ENCODE data around the gene B4GALNT3. TPM values are rescaled to one million over a fixed set of nuclear protein-coding genes. Genes with fewer than 3 reads are reported as not detected.
"Not testable (repeated sequence)": the region's sequence is repeated elsewhere in the genome, so short reads cannot be mapped to it uniquely, and the experiment has no call there.

Gene B4GALNT3
- total RNA-seq (10 to 100 TPM; 16.7 to 24.3 TPM), polyA plus RNA-seq (ENCODE audit: insufficient read depth, low read depth, low replicate concordance) (34.6 TPM)
- long read RNA-seq, donor 1 = 0 reads
- long read RNA-seq, donor 2 = 0 reads

- intact Hi-C loops (cut with DNase I; ENCODE audit: low total_unique reads) = no loop called here
- no peaks in the 10 kb centered on the region for H3K9me3 ChIP-seq
- no peaks in the 10 kb centered on the region for H3K36me3 ChIP-seq (ENCODE audit: low read depth, missing control alignments)
- H3K27ac ChIP-seq = no peak within 1 kb of the TSS
- TF ChIP-seq, protein P1, sequence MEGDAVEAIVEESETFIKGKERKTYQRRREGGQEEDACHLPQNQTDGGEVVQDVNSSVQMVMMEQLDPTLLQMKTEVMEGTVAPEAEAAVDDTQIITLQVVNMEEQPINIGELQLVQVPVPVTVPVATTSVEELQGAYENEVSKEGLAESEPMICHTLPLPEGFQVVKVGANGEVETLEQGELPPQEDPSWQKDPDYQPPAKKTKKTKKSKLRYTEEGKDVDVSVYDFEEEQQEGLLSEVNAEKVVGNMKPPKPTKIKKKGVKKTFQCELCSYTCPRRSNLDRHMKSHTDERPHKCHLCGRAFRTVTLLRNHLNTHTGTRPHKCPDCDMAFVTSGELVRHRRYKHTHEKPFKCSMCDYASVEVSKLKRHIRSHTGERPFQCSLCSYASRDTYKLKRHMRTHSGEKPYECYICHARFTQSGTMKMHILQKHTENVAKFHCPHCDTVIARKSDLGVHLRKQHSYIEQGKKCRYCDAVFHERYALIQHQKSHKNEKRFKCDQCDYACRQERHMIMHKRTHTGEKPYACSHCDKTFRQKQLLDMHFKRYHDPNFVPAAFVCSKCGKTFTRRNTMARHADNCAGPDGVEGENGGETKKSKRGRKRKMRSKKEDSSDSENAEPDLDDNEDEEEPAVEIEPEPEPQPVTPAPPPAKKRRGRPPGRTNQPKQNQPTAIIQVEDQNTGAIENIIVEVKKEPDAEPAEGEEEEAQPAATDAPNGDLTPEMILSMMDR (IDR thresholded peaks at IDR 0.05) = no peak
- no peak for TF ChIP-seq POLR2A (IDR thresholded peaks at IDR 0.05)
- H3K4me3 ChIP-seq = peak within 1 kb of the TSS; percentile 41 to 55
- no peaks in the 10 kb centered on the region for H3K27me3 ChIP-seq
- no peaks in the 10 kb centered on the region for H3K4me1 ChIP-seq
- 2 to 11% methylated on average over 14 to 79 of the region's 82 CpGs for WGBS, 2 donors
- peak; percentile 62 for DNase-seq
Measured at GRCh38 chr12:459430-460258, at the start of gene B4GALNT3. B4GALNT3 (plus strand) TSS chr12:459939; CDS start chr12:460377, 438 bp downstream.

- 89 to 96% methylated on average over 2 of the region's 2 CpGs for WGBS, 2 donors
Measured at GRCh38 chr12:414859-415258, 44.9 kb upstream of the B4GALNT3 start.

DNA sequence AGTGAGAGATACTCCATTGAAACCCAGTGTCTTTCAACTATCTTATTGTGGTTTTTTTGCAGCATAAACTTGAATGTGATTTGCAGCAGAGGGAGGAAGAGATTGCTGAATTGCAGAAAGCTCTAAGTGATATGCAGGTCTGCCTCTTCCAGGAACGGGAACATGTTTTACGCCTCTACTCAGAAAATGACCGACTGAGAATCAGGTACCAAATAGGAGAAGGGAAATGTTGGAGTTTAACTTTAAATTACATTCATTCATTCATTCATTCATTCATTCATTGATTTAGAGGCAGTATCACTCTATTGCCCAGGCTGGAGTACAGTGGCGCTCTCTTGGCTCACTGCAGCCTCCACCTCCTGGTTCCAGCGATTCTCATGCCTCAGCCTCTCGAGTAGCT lies 41.3 kb upstream of the B4GALNT3 start:
- Histone ChIP-seq H3K9me3 (no peaks in the 10 kb centered on the region), H3K27ac (no peak overlapping the region), H3K27me3 (no peaks in the 10 kb centered on the region), H3K4me3 (no peak overlapping the region), H3K4me1 (no peaks in the 10 kb centered on the region), H3K36me3 (ENCODE audit: low read depth, missing control alignments) (no peaks in the 10 kb centered on the region)
- WGBS, 2 donors = 95 to 99% methylated on average over 6 of the region's 6 CpGs
- DNase-seq = no peak
- intact Hi-C loops (cut with DNase I; ENCODE audit: low total_unique reads) = no loop called here
- TF ChIP-seq, protein P1 (IDR thresholded peaks at IDR 0.05) = no peak
- no peak for TF ChIP-seq POLR2A (IDR thresholded peaks at IDR 0.05)

More at GRCh38 chr12:414859-415258, 44.9 kb upstream of the B4GALNT3 start:
- H3K36me3 ChIP-seq (ENCODE audit: low read depth, missing control alignments) = no peaks in the 10 kb centered on the region
- no peak overlapping the region for H3K27ac ChIP-seq
- no peaks in the 10 kb centered on the region for H3K27me3 ChIP-seq
- no peaks in the 10 kb centered on the region for H3K9me3 ChIP-seq
- intact Hi-C loops (cut with DNase I; ENCODE audit: low total_unique reads) = no loop called here
- TF ChIP-seq, protein P1 (IDR thresholded peaks at IDR 0.05) = no peak
- TF ChIP-seq POLR2A (IDR thresholded peaks at IDR 0.05) = no peak
- no peak overlapping the region for H3K4me3 ChIP-seq
- no peak for DNase-seq
- H3K4me1 ChIP-seq = no peaks in the 10 kb centered on the region

DNA sequence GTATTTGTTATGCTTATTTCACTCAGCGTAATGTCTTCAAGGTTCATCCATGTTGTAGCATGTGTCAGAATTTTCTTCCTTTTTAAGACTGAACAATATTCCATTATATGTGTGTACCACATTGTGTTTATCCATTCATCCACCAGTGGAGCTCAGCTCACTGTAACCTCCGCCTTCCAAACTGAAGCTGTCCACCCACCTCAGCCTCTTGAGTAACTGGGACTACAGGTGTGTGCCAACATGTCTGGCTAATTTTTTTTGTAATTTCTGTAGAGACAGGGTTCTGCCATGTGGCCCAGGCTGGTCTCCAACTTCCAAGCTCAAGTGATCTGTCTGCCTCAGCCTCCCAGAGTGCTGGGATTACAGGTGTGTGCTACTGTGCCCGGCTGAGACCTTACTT lies 37.2 kb upstream of the B4GALNT3 start:
- Histone ChIP-seq H3K36me3 (ENCODE audit: low read depth, missing control alignments) (no peaks in the 10 kb centered on the region), H3K27ac (no peak overlapping the region), H3K9me3 (no peaks in the 10 kb centered on the region), H3K27me3 (no peaks in the 10 kb centered on the region), H3K4me1 (no peaks in the 10 kb centered on the region), H3K4me3 (no peak overlapping the region)
- WGBS, 2 donors = 91 to 96% methylated on average over 3 of the region's 3 CpGs
- intact Hi-C loops (cut with DNase I; ENCODE audit: low total_unique reads) = no loop called here
- no peak for TF ChIP-seq POLR2A (IDR thresholded peaks at IDR 0.05)
- no peak for DNase-seq

DNA sequence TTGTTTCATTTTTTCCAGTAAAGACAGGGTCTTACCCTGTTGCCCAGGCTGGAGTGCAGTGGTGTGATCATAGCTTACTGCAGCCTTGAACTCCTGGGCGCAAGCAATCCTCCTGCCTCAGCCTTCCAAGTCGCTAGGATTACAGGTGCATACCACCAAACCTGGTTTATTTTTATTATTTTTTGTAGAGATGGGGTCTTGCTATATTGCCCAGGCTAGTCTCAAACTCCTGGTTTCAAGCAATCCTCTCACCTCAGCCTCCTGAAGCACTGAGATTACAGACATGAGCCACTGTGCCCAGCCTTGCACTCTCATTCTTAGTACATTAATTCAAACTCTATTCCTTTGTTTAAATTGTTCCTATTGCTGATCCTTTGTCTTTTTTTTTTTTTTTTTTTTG lies 24.0 kb upstream of the B4GALNT3 start:
- H3K4me1 ChIP-seq; H3K4me3 ChIP-seq; H3K27ac ChIP-seq; DNase-seq; H3K9me3 ChIP-seq; intact Hi-C loops (cut with DNase I; ENCODE audit: low total_unique reads); H3K27me3 ChIP-seq; H3K36me3 ChIP-seq (ENCODE audit: low read depth, missing control alignments): not testable (repeated sequence)
- WGBS, 2 donors = 96% methylated on average over 2 of the region's 2 CpGs
